Measurements from ENCODE around the gene SFI1.
A peak's percentile ranks its signal among the peaks of the same experiment; 100 is the strongest.

Gene SFI1

GRCh38 chr22:31650391-31650790, 154.1 kb downstream of the SFI1 start:
- DNase-seq (ENCODE audit: low read depth): peak; percentile 72
- H3K4me3 ChIP-seq (ENCODE audit: control insufficient read depth, low read depth, low read length): no peak overlapping the region
- TF ChIP-seq CTCF (IDR thresholded peaks at IDR 0.05; ENCODE audit: control insufficient read depth, insufficient read depth, low read depth, low read length, missing control alignments): no peak

GRCh38 chr22:31651664-31652063, 155.3 kb downstream of the SFI1 start:
- H3K4me3 ChIP-seq (ENCODE audit: control insufficient read depth, low read depth, low read length): no peak overlapping the region
- DNase-seq (ENCODE audit: low read depth): no peak
- TF ChIP-seq CTCF (IDR thresholded peaks at IDR 0.05; ENCODE audit: control insufficient read depth, insufficient read depth, low read depth, low read length, missing control alignments): no peak

- no peak for TF ChIP-seq CTCF (IDR thresholded peaks at IDR 0.05; ENCODE audit: control insufficient read depth, insufficient read depth, low read depth, low read length, missing control alignments)
- no peak for DNase-seq (ENCODE audit: low read depth)
These were observed 155.8 kb downstream of the SFI1 start for GRCh38 chr22:31652088-31652487.

GRCh38 chr22:31652911-31653684, 156.8 kb downstream of the SFI1 start:
- no peak for TF ChIP-seq CTCF (IDR thresholded peaks at IDR 0.05; ENCODE audit: control insufficient read depth, insufficient read depth, low read depth, low read length, missing control alignments)
- no peak overlapping the region for H3K4me3 ChIP-seq (ENCODE audit: control insufficient read depth, low read depth, low read length)
- DNase-seq (ENCODE audit: low read depth): no peak

More at GRCh38 chr22:31652088-31652487, 155.8 kb downstream of the SFI1 start:
- H3K4me3 ChIP-seq (ENCODE audit: control insufficient read depth, low read depth, low read length): no peak overlapping the region

- TF ChIP-seq CTCF (IDR thresholded peaks at IDR 0.05; ENCODE audit: control insufficient read depth, insufficient read depth, low read depth, low read length, missing control alignments): no peak
- DNase-seq (ENCODE audit: low read depth): no peak
- no peak overlapping the region for H3K4me3 ChIP-seq (ENCODE audit: control insufficient read depth, low read depth, low read length)
These were observed 157.6 kb downstream of the SFI1 start for GRCh38 chr22:31653944-31654343.

GRCh38 chr22:31654408-31654807, 158.1 kb downstream of the SFI1 start:
- no peak for DNase-seq (ENCODE audit: low read depth)
- TF ChIP-seq CTCF (IDR thresholded peaks at IDR 0.05; ENCODE audit: control insufficient read depth, insufficient read depth, low read depth, low read length, missing control alignments): no peak
- H3K4me3 ChIP-seq (ENCODE audit: control insufficient read depth, low read depth, low read length): no peak overlapping the region

Measured in AG09309 (cell line).